A204.1 (cell line): Measurements from ENCODE around the gene ST7L.

Experiments
- FAIRE-seq: peaks from 2 replicates; lab custom pipeline; 2012; peaks lifted over from hg19 to GRCh38; lab: Jason Lieb, UNC

Gene ST7L

DNA sequence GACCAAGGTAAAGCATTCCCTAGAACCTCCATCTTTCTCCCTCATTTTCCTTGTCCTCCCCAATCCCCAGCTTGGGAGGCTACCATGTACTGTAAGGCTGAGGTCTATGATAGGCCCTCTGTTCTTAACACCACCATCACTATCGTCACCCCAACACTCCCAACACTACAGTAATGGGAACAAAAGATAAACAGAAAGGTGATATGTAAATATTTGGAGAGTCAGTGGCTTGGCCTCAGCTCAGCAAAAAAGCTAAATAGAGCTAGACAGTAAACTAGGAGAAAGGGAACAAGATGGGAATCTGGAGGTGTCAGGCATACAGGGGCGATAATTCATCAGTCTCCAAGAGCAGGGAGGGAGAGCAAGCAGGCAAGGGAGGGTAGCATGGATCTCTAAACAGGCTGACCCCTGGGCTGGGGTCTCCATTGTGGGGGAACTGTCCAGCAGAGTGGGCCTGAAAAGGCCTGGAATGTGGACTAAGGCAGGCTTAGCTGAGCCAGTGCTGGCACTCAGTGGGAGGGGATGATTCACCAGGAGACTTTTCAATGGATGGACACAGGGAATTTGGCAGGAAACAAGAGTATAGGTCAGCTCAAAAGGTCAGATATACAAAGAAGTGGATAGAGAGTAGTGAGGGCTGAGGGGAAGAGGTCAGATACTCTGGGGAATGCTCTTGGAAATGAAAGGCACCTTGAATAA, 103.5 kb downstream of the ST7L start:
- FAIRE-seq, result no peak

DNA sequence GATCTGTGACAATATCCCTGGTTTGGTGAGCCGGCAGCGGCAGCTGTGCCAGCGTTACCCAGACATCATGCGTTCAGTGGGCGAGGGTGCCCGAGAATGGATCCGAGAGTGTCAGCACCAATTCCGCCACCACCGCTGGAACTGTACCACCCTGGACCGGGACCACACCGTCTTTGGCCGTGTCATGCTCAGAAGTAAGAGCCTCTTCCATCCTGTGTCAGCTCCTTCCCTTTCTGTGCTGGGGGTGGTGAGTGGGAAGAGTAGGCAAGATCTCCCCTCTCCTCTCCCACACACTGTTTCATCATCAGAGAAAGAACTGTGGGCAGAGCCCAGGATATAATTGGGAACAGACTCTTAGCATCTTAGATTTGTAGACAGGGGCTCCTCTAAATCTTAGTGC, 104.0 kb downstream of the ST7L start:
- no peak for FAIRE-seq

DNA sequence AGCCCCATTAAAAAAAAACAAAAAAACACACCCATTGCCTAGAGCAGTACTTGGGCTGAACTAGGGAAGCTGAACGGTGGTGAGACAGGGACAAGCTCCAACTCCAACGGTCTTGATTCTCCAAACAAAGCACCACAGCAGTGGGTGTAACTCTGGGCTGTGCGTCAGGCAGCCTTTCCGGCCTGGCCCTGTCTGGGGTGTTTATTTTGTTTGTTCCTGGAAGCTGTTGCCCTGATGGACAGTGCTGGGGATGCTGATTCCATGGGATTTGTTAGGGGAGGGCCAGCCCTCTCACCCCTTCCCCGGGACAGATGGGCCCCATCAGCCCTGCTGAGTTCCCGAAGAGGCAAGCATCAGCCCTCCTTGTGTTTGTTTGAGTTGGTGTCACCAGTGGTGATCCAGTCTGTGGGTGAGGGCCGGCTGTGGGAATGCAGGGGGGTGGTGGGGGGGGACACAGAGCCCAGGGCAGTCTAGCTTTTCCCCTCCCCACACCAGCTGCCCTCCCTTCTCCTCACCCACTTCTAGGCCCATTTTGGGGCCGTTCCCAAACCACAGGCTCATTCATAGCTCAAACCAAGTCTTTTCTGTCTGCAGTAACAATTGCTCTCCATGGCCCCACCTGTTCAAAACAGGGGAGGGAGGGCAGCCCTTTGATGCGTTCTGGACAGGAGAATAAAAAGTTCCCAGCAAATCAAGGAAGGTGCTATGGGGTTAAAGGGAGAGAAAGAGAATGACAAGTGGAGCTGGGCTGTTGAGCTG, 105.7 kb downstream of the ST7L start:
- FAIRE-seq, result no peak

DNA sequence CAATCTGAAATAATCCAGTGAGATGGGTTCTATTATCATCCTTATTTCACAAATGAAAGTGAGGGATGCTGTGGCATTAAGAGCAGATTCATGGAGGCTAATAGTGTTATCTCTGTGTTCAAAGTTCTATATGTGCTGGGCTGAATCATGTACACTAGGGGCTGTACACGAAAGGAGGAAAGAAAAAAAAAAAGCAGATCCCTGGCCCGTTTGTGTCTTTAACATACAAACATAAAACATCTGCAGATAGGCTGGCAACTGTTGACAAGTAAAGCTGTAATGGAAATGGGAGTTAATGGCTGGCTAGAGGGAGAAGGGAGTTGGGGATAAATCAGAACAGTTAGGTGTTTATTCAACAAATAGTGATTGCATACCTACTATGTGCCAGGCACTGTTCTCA, 107.0 kb downstream of the ST7L start:
- no peak for FAIRE-seq

DNA sequence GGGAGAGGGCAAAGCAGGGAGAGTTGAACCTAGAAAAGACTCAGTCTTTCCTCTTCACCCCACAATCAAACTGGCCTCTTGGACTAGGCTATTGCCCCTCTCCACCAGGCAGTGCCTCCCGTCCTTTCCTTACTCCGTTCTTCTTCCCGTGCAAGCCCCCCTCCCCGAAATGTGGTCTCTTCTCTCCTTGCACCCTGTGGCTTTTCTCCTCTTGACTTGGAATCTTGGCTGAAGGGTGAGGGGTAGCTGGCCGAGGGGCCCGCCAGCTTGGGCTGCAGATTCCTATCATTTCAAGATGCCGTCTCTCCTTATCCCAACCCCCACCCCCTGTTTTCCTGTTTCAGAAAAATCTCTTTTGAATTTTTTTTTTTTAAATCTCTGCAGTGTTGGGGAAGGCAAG, 108.6 kb downstream of the ST7L start:
- no peak for FAIRE-seq

DNA sequence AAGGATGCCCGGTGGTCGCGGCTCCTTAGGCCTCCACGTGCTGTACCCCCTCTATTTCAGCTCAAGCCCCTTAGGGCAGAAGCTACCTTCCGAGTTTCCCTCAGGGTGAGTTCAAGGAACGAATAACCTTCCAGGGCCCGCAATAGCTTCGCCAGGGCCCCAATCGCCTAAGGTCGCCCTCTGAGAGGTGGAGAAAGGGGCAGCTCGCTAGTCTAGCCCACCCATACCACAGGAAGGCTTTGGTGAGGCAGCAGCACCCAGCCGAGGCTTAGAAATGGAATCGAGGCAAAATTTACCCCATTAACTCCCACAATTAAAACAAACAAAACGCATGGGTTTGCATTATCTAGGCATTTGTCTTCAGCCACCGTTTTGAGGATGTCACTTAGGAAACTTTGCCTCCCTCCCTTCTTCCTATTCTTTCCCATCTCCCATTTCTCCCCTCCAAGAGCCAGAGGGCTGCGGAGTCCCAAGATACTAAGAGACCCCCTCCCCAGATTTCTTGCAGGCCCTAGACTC, 109.2 kb downstream of the ST7L start:
- no peak for FAIRE-seq

DNA sequence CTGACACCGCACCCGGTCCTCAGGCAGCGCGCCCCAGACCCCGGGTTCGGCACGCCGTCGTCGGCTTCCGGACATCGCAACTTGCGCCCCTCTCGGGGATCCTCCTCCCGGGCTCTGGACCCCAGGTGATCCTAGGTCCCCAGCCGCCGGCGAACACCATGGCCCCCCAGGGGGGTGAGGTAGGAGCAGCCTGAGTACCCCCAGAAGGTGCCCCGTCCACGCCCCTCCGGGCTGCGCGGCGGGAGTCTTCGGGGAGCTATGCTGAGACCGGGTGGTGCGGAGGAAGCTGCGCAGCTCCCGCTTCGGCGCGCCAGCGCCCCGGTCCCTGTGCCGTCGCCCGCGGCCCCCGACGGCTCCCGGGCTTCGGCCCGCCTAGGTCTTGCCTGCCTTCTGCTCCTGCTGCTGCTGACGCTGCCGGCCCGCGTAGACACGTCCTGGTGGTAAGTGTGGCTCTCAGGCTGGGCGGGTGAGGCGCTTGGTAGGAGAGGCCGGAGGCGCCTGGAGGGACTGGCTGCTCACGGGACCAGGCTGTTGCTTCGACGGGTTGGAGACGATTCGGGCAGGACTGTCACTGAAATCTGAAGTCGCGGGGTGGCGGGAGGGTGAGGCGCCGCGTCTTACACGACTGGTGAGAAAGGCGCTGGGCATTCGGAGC, 109.8 kb downstream of the ST7L start:
- FAIRE-seq, result no peak

DNA sequence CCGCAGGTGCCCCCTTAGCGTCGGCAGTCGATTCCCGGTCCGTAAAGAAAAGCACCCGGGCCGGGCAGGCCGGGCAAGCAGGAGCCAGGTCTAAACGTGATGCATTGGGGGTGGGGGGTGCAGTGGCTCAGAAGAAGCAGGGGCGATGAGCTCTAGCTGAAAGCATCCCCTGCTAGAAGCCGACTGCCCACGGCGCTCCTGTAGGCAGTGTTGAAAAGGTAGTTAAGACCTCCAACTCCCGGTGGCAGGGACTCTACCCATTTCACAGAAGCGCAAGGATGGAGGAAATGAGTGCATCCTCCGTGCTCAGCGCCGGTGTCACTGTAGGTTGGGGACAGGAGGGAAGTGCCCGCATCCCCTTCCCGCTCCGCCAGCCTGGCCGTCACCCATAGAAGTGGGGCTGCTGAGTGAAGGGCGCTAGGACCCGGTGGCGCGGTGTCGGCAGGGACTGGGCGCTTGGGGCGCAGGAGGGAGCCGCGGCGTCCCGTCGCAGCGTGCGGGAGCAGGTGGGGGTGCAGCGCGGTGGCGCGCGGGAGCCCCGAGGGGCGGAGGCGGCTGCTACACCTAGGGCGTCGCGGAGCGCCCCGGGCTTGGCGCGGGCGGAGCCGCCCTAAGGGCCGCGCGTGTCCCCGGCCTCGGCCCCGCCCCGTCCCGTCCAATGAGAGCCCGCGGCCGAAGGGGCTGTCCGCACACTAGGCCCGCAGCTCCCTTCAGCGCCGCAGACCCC, 110.5 kb downstream of the ST7L start, which contains the start of gene WNT2B:
TSS of gene WNT2B (plus strand) at position 688 of the 727 bp plus-strand sequence. CDS start 298 bp downstream, outside the sequence.
- FAIRE-seq, result no peak

DNA sequence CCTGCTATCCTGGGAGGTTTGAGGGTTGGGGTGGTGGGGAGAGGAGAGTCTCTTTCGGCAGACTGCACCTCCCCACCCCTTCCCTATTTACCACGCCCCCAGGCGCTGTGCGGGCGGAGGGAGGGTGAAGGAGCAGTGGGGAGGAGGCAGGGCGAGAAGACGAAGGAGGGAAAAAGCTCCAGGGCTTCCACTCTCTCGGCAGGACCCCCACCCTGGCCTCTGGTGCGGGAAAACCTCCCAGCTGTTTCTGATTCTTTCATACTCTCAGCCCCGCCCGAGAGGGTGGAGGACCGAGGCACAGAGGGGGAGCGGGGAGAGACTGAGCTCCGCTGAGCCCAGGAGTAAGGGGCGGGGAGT, 111.0 kb downstream of the ST7L start:
- FAIRE-seq, result no peak

DNA sequence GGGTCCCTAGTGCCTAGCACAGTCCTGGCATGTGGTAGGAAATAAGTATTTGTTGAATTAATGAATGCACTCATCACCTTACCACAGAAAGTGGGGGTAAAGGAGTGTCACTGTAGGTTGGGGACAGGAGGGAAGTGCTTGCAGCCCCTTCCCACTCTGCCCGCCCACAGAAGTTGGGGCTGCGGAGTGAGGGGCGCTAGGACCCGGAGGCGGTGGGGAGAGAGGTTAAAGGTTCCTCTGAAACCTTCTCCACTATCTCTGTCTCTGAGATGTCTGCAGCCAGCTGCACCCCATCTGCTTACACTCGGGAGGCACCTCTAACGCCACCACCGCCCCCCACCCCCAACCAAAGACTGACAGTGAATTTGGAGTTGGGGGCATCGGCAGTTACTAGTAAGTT, 111.6 kb downstream of the ST7L start:
- no peak for FAIRE-seq

DNA sequence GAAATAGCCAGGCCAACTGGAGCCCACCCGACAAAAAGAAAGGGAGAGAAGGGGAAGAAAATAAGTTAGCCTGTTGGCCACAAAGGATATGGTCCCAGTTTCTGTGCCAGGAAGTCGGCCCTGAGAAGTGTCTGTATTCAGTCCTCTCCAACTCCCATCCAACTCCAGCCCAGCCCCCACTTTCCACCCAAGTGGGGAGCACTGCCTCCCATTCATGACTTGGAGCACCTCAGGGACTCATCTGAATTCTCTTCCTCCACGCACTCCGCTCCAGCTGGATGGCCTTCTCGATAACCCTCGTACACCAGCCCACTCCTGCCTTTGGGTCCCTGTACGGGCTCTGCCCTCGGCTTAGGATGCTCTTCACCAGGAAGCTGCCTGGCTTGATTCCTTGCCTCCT, 112.2 kb downstream of the ST7L start:
- FAIRE-seq, result no peak

DNA sequence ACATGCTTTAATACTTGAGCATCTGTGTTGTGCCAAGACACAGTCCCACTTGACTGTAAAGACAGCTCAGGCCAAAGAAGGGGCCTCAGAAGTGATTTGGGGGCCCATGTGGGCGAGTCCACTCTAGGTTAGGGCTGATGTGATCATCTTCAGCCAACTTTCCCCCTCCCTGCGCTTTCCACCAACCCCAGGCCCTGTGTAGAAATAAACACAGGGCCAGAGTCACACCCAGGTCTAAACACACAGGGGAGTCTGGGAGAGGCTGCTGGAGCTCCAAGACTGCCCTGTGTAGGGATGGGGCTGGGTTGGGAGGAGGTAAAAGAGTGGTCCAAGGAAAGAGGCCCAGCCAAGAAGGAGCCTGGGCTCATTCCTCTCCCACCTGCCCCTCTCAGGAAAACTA, 112.6 kb downstream of the ST7L start:
- FAIRE-seq, result no peak

DNA sequence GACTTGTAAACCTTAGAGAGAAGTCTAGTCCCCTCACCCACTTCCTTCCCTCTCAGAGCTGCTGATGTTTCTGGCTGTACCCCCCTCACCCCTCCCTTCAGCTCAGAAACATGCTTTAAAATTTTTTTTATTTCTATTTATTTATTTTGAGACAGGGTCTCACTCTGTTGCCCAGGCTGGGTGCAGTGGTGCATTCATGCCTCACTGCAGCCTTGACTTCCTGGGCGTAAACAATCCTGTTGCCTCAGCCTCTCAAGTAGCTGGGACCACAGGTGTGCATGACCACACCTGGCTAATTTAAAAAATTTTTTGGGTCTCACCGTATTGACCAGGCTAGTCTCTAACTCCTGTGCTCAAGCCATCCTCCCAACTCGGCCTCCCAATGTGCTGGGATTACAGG, 113.1 kb downstream of the ST7L start:
- FAIRE-seq, result no peak

DNA sequence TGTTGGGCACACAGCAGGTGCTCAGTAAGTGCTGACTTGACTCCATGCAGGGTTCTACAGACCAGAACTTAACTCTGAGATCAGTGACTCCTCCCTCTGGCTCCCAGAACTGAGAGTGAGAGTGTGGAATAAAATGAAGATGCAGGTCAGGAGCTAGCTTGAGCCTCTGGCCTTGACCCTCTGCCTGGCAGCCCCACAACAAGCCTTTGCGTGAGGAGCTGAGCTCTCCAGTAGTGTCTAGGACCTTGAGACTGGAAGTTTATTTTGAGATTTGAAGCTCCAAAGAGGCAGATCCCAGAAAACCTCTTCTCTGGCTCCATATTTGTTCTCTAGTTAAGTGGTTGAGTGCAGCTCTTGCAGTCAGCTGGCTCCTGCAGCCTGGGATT, 113.5 kb downstream of the ST7L start:
- FAIRE-seq, result no peak

DNA sequence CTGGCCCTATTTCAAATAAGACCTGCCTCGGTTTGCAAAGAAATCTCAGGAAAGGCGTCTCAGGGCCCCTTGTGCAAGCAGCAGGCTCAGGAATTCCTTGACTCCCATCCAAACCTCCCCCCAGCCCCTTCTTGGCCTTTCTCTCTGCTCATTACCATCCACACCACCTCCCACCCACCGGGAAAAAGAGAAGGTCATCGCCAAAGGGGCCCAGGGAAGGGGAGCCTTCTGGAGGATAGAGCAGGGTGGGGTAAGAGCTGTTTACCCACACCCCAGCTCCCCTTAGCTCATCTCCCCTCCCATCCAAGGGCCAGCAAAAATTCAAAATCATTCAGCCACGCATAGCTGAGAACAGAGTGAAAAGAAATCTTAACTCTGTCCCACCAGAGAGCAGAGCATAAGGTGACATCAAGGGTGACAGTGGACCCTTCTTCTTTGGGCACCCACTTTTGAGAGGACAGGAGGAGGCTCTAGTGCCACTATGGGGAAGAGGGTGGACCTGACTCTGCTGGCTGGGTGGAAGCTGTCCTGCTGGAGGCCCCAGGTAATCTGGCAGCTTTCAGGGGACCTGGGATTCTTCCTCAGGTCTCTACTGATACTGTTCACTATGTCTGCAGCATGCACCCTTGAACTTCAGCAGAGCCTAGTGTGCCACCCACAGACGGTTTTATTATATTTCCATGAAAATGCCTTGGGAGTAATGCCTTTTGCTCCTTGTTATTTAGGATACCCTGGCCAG, 114.1 kb downstream of the ST7L start:
- FAIRE-seq, result no peak

DNA sequence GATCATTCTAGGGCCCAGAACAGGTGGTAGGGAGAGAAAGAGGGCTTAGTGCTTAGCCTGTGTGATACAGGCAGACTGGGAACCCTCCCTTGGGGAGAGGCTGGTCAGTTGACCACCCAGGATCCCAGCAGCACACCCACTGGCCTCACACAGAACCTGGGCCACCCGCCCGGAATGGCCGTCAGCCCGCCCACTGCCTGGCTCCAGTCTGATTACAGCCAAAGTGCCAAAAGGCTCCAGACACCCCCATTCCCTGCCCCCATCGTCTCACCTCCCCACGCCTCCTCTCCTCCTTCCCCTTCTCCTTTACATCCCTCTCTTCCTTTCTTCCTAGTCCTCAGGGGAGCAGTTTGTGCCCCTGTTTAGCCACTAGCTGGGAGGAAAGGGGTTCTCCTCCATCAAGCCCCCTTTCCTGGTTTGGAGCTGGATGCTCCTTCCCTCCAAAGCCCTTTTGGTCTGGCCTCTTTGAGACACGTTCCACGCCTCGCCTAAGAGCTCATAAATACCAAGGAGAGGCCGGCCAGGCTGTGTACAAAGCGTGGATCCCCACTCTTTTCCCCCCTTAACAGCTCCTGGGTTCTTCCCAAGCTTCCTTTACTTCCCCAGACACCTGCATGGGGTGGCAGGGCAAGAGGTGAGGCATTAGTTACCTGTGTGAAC, 114.8 kb downstream of the ST7L start:
- FAIRE-seq, result no peak

DNA sequence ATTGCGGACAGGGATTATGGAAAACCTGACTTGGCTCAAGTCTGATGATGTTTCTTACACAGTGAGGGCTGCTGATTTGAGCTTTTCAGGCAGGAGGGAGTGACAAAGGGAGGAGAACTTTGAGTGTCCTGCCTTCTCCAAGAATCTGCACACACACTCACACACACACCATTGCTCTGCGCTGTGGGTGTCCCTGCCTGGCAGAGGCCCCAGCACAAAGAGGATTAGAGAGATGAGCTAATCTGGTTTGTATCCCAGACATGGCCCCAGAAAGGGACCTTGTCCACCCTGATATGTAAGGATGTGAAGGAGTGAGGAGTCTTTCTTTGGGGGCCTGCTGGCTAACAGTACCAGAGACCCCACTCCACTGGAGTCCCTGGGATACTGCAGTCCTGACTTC, 116.1 kb downstream of the ST7L start:
- FAIRE-seq, result no peak

DNA sequence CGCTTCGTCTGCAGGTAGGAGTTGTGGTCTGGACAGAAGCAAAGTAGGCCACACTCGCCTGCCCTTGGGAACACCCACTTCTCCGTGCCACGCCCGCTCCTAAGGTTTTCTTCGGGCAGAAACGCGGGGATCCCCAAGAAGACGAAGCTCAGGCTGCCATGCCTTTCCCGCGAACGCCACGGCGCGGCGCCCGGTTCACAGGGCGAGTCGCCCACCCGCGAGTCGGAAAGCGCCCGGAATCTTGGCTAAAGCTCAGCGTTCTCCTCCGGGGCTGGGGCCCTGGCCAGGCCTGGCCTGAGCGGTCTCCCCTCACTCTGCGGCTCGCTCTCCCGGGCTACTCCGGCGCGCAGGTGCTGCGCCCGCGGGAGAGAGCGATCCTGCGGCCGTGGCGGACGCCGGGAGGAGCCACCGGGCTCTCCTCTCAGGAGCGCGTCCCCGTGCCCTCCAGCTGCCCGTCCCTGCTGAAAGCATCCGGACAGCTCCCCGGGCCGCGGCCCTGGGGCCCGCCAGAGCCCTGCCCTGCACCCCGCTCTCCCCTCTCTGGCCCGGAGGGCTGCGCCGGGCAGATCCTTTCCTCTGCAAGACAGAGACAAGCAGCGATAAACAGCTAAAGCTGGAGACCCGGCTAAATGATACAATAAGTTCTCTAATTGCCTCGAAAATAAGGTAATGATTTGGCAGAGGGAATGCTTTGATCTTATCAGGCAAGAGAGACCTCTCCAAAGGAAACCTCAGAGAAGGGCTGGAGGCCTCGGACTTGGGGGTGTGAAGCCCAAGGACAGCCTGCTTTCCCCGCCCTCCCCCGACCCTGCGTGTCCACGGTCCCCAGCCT, 116.9 kb downstream of the ST7L start:
- FAIRE-seq, result no peak

DNA sequence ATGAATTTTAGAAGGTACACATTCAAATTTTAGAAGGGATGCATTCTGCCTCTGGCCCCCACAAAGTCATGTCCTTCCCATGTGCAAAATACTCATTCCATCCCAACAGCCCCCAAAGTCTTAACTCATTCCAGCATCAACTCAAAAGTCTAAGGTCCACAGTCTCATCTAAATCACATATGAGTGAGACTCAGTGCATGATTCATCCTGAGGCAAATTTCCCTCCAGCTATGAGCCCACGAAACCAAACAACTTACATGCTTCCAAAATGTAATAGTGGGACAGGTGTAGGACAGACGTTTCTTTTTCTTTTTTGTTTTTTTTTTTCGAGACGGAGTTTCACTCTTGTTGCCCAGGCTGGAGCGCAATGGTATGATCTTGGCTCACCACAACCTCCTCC, 122.7 kb downstream of the ST7L start:
- FAIRE-seq, result no peak

DNA sequence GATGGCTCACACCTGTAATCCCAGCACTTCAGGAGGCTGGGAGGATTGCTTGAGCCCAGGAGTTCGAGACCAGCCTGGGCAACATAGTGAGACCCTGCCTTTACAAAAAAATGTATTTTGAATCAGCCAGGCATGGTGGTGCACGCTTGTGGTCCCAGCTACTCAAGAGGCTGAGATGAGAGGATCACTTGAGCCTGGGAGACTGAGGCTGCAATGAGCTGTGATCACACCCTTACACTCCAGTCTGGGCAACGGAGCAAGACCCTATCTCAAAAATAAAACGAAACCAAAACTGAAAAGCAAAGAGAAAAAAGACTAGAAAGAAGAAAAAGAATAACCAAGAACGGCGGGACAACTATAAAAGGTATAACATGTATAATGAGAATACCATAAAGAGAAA, 125.6 kb downstream of the ST7L start:
- FAIRE-seq, result no peak

DNA sequence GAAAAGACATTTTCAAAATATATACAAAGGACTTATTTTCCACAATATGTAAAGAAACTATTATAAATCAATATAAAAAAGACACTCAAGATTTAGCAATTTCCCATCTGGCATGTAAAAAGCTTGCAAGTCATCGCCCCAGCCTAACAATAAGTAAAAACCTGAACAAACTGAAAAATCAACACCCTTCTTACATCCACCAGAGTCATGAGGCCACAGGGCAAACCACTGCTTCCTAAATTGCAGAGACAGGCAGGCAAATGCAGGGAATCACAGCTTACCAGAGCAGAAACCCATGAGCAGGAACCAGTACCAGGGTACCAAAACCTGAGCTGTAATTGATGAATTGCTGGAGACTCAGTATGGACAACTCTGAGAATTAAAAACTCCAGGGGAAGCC, 126.9 kb downstream of the ST7L start:
- no peak for FAIRE-seq
